Activated CD4-positive, alpha-beta T cell treated with anti-CD3 and anti-CD28 coated beads, Interleukin-2, amount 10 ng/mL, durations not matched to agents 7 days and 5 days (primary cell): ENCODE measurements around the gene LZTR1. TPM values are rescaled to one million over a fixed set of nuclear protein-coding genes. Genes with fewer than 3 reads are reported as not detected.
"Not testable (repeated sequence)": the region's sequence is repeated elsewhere in the genome, so short reads cannot be mapped to it uniquely, and the experiment has no call there.

Source experiments
- CTCF ChIA-PET: fragments of 350-600 bp; sonication (Branson Sonifier 250); formaldehyde crosslinking; loops from one replicate; lab custom pipeline; 2021; ENCODE audit warnings: antibody characterized with exemption; lab: Charles Lee
- POLR2A ChIA-PET: fragments of 350-600 bp; sonication (Branson Sonifier 250); formaldehyde crosslinking; loops from one replicate; lab custom pipeline; 2021; ENCODE audit warnings: antibody characterized with exemption; lab: Charles Lee
- DNase-seq: peaks from one replicate; pipeline ENCODE4 v3.0.0-alpha.2; 2020
- H3K27ac Mint-ChIP-seq: one replicate; pipeline ENCODE4 v1.8.0; 2021; ENCODE audit warnings: mild to moderate bottlenecking, moderate library complexity, mixed read lengths
- H3K27me3 Mint-ChIP-seq: one replicate; pipeline ENCODE4 v1.8.0; 2021; ENCODE audit warnings: mixed read lengths
- H3K36me3 Mint-ChIP-seq: one replicate; pipeline ENCODE4 v1.8.0; 2021; ENCODE audit warnings: low read depth, mixed read lengths
- H3K4me1 Mint-ChIP-seq: one replicate; pipeline ENCODE4 v1.8.0; 2021; ENCODE audit warnings: mixed read lengths
- H3K4me3 Mint-ChIP-seq: one replicate; pipeline ENCODE4 v1.8.0; 2021; ENCODE audit warnings: mild to moderate bottlenecking, moderate library complexity, mixed read lengths
- H3K9me3 Mint-ChIP-seq: one replicate; pipeline ENCODE4 v1.8.0; 2021; ENCODE audit warnings: mixed read lengths
- total RNA-seq, 2 experiments: library from RNA; stranded (reverse); gene quantifications; one replicate each; pipeline ENCODE4 v1.2.3, GENCODE V29; 2021

LZTR1 gene
- total RNA-seq, 2 experiments from 2014 or later = 62.0 to 66.4 TPM

DNA sequence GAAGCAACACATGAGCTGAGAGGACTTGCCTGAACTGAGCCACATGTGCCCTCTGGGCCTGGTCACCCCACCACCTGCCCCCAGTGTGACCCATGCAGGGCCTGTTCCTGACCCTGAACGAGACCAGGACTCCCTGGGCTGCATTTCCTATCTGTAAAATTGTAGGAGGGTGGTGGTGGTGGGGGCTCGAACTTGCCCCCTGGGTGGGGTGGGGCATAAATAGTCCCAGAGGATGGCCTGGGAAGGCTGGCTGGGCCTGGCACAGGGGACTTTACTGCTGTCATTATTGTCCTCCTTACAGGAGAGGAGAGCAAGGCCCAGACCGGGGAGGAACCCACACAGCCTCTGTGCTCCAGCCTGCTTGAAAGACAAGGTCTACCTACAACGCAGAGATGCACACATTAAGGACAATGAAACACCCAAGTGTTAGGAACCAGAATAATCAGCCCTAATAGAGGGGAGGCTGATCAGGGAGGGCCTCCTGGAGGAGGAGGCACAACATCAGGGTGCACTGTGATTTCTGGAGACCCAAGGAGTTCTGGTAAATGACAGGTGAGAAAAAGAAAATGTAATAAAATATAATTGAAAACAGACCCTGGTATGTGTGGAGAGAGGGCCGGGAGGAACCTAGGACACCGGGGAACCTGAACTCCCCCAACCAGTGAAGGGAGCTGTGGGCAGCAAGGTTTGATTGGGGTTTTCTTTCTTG, 17.9 kb upstream of the LZTR1 start:
- ChIA-PET POLR2A (no interaction called here), CTCF (interaction anchor here (2.4 kb wide), 1 partner anchor 9 kb away, joined by 6 read pairs; no protein-coding TSS in a partner anchor)
- H3K36me3 Mint-ChIP-seq = no peaks in the 10 kb centered on the region
- H3K4me3 Mint-ChIP-seq = peak overlapping the region; percentile 51
- peaks cover 30% of the 10 kb centered on the region for H3K27me3 Mint-ChIP-seq
- H3K27ac Mint-ChIP-seq = peak overlapping the region; percentile 25
- DNase-seq = no peak
- H3K4me1 Mint-ChIP-seq = peaks cover 10% of the 10 kb centered on the region
- H3K9me3 Mint-ChIP-seq = no peaks in the 10 kb centered on the region

DNA sequence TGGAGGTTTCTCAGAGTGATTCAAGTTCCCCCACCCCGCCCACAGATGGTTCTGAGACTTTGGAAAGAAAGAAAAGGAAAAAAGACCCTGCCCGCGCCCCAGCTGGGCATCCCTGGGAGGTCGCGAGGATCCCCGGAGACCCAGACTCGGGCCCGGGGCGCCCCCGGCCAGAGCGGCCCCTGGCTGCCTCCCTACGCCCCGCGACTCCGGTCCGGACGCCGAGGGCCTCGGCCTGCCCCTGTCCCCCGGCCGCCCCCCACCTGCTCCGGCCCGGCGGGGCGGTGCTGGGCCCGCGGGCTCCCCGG, 17.3 kb upstream of the LZTR1 start:
- Mint-ChIP-seq H3K36me3 (no peaks in the 10 kb centered on the region), H3K4me3 (peak overlapping the region; percentile 51), H3K27me3 (peaks cover 30% of the 10 kb centered on the region), H3K27ac (peak overlapping the region; percentile 25), H3K4me1 (peaks cover 10% of the 10 kb centered on the region), H3K9me3 (no peaks in the 10 kb centered on the region)
- ChIA-PET POLR2A (no interaction called here), CTCF (interaction anchor here (2.4 kb wide), 1 partner anchor 9 kb away, joined by 6 read pairs; no protein-coding TSS in a partner anchor)
- no peak for DNase-seq

DNA sequence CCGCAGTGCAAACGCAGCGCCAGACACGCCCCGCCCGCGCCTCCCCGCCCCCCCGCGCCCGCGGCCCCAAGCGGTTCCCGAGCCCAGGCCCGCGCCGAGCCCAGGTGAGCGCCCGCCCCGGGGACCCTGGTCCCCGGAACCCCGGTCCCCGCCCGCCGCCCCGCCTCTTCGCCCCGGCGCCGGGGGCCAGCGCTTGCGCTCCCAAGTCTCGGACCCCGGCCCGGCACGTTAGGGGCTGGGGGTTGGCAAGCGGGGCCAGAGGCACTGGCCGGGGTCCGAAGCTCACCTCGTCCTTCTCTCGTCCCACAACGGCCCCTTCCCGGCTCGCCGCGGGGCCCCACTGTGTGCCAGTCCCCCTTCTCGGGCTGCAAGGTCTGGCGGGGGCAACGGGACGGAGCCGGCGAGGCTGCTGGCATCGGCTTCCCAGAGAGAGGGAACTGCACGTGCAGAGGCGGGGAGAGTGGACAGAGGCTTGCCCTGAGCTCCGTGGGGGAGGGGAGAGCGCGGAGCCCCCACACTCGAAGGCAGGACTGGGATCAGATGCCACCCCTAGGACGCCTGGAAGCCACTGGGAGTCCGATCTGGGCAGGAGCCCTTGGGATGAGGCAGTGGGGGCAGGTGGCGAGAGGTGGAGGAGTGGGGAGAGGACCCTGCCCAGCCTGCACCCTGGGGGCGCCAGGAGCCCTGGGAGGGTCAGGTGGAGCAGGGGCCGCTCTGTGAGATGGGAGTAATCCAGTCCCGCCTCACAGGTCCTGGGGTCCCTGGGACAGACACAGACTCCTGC, 16.8 kb upstream of the LZTR1 start:
- ChIA-PET CTCF (interaction anchor here (2.4 kb wide), 1 partner anchor 8 kb away, joined by 6 read pairs; no protein-coding TSS in a partner anchor), POLR2A (no interaction called here)
- Mint-ChIP-seq H3K9me3 (no peaks in the 10 kb centered on the region), H3K27ac (no peak overlapping the region), H3K4me3 (no peak overlapping the region), H3K4me1 (peaks cover 10% of the 10 kb centered on the region), H3K27me3 (peaks cover 26% of the 10 kb centered on the region), H3K36me3 (no peaks in the 10 kb centered on the region)
- DNase-seq = no peak

DNA sequence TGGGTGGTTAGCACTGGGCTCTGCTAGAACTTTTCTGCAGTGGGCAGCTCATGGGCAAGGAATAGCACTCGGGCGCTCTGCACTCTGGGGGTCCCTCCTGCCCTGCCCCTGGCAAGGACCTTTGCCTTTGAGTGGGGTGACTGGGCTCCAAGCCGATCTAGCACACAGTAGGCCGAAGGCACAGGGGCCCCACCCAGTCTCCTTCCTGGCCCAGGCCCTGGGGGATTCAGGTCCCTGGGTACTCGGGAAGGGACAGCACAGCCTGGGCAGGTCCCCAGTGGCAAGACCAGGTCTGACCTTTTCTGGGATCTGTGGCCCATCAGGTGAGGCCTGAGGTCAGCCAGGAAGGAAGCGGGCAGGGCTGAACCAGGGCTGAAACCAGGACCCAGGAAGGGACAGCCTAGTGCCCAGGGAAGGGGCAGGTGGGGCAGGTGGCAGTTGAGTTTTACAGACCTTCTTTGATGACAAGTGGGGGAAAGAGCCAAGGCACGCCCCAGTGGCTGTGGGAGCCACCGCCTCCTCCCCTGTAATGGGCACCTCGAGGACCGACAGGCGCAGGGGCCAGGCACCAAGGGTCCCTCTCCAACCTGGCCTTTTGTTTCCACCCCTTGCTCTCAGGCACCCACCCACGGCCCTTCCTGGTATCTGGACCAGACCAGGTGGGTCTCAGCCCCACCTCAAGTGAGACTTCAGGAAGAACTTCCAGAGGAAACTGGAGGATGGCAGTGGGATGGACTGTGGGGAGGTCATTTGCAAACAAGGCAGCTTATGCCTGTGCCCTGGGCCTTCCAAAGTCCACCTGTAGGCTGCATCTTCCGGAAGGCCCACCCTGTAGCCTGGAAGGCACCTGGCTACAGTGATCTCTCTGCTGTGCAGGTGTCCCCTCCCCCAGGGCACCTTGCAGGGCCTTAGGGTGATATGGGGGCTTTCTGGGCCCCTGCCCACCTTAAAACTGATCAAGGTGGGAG, 15.9 kb upstream of the LZTR1 start:
- CTCF ChIA-PET = interaction anchor here (0.5 to 1.5 kb wide), 2 partner anchors 9 to 106 kb away, joined by 4 read pairs; no protein-coding TSS in a partner anchor
- POLR2A ChIA-PET = no interaction called here
- no peaks in the 10 kb centered on the region for H3K9me3 Mint-ChIP-seq
- no peak overlapping the region for H3K4me3 Mint-ChIP-seq
- peaks cover 21% of the 10 kb centered on the region for H3K27me3 Mint-ChIP-seq
- H3K27ac Mint-ChIP-seq = no peak overlapping the region
- no peak for DNase-seq
- H3K36me3 Mint-ChIP-seq = no peaks in the 10 kb centered on the region
- H3K4me1 Mint-ChIP-seq = peaks cover 10% of the 10 kb centered on the region

DNA sequence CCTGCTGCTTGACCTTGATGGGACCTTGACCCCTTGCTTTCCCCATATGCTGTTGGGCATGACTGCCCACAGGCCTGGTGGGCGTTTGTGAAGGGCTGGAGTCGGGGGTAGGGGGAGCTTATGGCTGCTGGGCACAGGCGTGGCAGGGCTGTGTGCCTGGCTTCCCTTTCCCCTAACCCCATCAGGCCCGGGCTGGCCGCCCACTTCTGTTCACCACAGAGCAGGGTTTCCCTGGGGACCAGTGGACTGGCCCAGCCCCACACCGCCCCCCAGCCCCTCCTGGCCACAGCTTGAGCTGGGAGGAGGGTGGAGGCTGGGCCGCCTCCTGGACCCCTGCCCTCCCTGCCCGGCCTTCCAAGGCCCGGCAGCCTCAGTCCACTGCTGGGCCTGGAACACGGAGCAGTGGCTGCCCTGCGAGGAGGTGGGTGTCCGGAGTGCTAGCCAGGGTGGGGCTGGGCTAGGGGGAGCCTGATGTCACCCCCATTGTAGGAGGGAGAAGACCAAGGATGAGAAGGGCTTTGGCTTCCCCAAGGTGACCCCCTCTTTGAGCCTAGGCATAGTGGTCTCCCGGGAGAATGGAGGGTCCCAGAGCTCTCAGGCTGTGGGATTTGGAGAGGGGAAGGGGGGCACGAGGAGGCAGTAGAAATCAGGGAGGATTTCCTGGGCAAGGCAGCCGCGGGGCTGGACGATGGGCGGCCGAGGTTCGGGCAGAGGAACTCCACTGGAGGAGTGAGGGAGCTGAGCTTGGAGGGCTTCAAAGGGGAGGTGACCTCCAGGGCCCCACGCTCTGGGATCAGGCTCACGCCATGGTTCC, 15.0 kb upstream of the LZTR1 start, which contains the start of gene AIFM3:
Gene AIFM3 (plus strand): TSS at position 373 of the 814 bp plus-strand sequence. CDS start 690 bp downstream, outside the sequence.
- ChIA-PET CTCF (interaction anchor here (1.5 kb wide), 1 partner anchor 9 kb away, joined by 4 read pairs; no protein-coding TSS in a partner anchor), POLR2A (no interaction called here)
- H3K9me3 Mint-ChIP-seq = no peaks in the 10 kb centered on the region
- H3K4me1 Mint-ChIP-seq = peaks cover 6% of the 10 kb centered on the region
- H3K27ac Mint-ChIP-seq = no peak within 1 kb of the TSS
- H3K36me3 Mint-ChIP-seq = no peaks in the 10 kb centered on the region
- no peak for DNase-seq
- no peak within 1 kb of the TSS for H3K4me3 Mint-ChIP-seq
- H3K27me3 Mint-ChIP-seq = peaks cover 19% of the 10 kb centered on the region

DNA sequence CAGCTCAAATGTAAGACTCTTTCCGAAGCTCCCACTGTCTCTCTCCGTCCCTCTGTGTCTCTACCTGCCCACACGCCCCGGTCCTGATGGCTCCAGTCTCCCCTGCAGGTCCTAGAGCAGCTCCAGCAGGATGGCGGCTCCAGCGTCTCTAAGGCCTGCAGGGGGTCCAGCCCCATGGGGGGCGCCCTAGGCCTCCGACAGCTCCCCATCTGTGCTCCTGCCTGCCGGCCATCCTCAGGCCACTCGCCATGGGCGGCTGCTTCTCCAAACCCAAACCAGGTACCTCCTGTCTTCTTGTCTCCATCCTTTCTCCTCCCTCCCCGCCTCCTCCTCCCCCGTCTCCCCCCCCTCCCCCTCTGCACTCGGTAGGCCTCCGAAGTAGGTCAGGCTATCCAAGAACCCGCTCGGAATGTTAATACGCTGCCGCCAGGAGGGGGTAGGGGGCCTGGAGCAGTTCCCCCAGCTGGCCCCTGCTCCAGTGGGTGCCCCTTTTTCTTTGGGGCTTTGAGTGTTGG, 14.3 kb upstream of the LZTR1 start:
- H3K9me3 Mint-ChIP-seq = no peaks in the 10 kb centered on the region
- no peak overlapping the region for H3K27ac Mint-ChIP-seq

DNA sequence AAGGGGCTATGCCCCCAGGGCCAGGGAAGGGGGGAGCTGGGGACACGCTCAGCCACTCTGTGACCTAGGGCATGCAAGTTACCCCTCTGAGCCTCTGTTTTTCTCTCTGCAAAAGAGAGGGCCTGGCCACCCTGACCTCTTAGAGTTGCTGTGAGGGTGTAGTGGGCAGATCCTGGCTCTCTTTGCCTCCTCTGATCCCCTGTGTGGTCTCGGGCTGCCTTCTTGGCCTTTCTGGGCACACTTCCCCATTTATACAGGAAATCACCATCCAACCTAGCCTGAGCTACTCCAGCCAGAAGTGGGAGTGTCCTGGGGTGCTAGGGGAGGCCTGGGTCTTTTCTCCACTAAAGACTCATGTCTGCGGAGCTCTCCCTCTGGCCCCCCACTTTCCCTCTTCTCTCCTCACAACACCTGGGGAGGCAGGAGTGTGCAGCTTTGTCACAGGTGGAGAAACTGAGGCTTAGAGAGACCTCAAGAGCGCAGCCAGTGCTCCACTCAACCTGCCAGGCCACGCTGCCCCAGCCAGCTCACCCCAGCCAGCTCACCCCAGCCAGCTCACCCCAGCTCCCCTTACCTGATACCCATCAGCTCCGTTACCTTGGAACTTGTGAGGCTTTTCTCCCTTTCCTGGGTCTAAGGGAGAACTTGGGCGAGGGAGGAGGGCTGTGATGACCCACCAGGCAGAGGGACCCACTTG, 13.7 kb upstream of the LZTR1 start:
- H3K4me3 Mint-ChIP-seq = no peak overlapping the region
- no peak overlapping the region for H3K27ac Mint-ChIP-seq
- H3K9me3 Mint-ChIP-seq = no peaks in the 10 kb centered on the region
- DNase-seq = no peak
- peaks cover 19% of the 10 kb centered on the region for H3K27me3 Mint-ChIP-seq
- CTCF ChIA-PET = interaction anchor here (0.6 to 1.5 kb wide), 2 partner anchors 11 to 51 kb away, joined by 3 to 4 read pairs; partner anchors contain the start of gene CRKL
- no peaks in the 10 kb centered on the region for H3K36me3 Mint-ChIP-seq
- POLR2A ChIA-PET = no interaction called here
- peaks cover 6% of the 10 kb centered on the region for H3K4me1 Mint-ChIP-seq

More for the DNA sequence above, 14.3 kb upstream of the LZTR1 start:
- no peak for DNase-seq
- Mint-ChIP-seq H3K27me3 (peaks cover 19% of the 10 kb centered on the region), H3K4me1 (peaks cover 6% of the 10 kb centered on the region), H3K36me3 (no peaks in the 10 kb centered on the region), H3K4me3 (no peak overlapping the region)
- CTCF ChIA-PET = interaction anchor here (1.5 kb wide), 1 partner anchor 8 kb away, joined by 4 read pairs; no protein-coding TSS in a partner anchor
- POLR2A ChIA-PET = no interaction called here

DNA sequence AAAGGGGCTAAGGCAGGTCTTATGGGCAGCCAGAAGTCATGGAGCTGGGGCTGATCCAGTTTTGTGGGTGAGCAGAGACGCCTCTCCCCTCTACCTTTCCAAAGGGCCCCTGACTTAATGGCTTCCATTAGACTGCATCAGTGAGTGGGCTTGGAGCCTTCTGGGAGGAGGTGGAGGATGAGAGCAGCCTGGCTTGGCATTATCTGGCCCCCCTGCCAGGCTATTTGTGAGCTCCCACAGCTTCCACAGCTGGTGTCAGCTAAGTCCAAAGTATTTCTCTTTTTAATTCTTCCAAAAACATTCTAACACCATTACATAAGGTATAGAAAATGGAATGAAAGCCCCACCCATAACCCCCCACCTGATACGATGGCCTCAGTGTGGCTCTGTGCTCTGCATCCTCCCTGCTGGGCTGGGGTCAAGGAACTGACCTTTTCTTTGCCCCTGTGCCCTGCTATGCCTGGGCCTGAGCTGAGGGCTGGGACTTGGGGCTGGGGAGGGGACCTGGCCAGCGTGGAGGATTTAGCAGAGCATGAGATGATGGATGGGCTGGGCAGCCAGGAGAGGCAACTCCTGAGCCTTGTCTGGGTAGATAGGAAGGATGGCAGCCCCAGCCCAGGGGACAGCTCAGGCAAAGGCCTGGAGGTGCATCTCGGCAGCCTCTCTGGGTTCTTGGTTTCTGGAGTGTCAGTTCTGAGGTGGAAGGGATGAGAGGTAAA, 11.0 kb upstream of the LZTR1 start:
- H3K36me3 Mint-ChIP-seq = no peaks in the 10 kb centered on the region
- H3K4me1 Mint-ChIP-seq = no peaks in the 10 kb centered on the region
- DNase-seq = no peak
- H3K9me3 Mint-ChIP-seq = no peaks in the 10 kb centered on the region
- no peak overlapping the region for H3K27ac Mint-ChIP-seq
- ChIA-PET CTCF (interaction anchor here (0.6 kb wide), 1 partner anchor 12 kb away, joined by 3 read pairs; no protein-coding TSS in a partner anchor), POLR2A (no interaction called here)
- no peak overlapping the region for H3K4me3 Mint-ChIP-seq
- H3K27me3 Mint-ChIP-seq = no peaks in the 10 kb centered on the region

DNA sequence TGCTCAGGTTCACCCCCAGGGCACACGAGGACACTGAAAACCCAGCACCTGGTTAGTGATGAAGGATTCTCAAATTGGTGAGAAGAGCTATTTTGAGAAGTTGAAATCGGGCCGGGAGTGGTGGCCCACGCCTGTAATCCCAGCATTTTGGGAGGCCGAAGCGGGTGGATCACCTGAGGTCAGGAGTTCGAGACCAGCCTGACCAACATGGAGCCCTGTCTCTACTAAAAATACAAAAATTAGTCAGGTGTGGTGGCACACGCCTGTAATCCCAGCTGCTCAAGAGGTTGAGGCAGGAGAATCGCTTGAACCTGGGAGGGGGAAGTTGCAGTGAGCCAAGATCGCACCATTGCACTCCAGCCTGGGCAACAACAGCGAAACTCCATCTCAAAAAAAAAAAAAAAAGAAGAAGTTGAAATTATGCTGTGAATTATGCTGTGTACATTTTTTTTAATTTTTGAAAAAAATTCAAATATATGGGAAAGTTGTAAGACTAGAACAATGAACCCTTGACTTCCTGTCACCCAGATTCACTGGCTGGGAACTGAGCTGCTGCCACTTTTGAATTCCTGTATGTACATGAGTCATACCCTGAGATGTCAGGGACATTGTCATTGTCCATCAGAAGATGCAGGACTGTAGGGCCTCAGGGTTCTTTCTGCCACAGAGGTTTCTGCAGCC, 9.9 kb upstream of the LZTR1 start:
- POLR2A ChIA-PET, H3K4me1 Mint-ChIP-seq: not testable (repeated sequence)

DNA sequence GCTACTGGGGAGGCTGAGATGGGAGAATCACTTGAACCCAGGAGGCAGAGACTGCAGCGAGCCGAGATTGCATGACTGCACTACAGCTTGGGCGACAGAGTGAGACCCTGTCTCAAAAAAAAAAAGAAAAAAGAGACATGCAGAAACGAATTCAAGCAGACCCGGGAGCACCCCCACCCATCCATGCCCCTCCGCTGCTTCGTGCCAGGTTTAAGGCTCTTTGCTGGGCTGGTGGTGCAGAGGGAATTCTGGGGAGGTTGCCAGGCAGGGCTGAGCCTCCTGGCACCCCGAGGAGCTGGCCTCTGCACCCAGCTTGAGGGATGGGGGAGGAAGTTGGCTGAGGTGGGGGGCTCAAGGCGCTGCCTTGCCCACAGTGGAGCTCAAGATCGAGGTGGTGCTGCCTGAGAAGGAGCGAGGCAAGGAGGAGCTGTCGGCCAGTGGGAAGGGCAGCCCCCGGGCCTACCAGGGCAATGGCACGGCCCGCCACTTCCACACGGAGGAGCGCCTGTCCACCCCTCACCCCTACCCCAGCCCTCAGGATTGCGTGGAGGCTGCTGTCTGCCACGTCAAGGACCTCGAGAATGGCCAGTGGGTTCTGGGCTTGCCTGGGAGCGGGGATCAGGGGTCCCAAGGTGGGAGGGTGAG, 9.0 kb upstream of the LZTR1 start:
- Mint-ChIP-seq H3K9me3 (peaks cover under 1% of the 10 kb centered on the region), H3K27me3 (no peaks in the 10 kb centered on the region), H3K4me1 (no peaks in the 10 kb centered on the region), H3K4me3 (no peak overlapping the region), H3K36me3 (no peaks in the 10 kb centered on the region), H3K27ac (no peak overlapping the region)
- DNase-seq = no peak
- ChIA-PET POLR2A (no interaction called here), CTCF (interaction anchor here (0.9 to 1.6 kb wide), 3 partner anchors 9 to 26 kb away, joined by 3 to 6 read pairs (median 4); no protein-coding TSS in a partner anchor)

More for the DNA sequence above, 9.9 kb upstream of the LZTR1 start:
- not testable (repeated sequence) for H3K4me3 Mint-ChIP-seq, H3K9me3 Mint-ChIP-seq, H3K27me3 Mint-ChIP-seq, H3K27ac Mint-ChIP-seq, DNase-seq, H3K36me3 Mint-ChIP-seq
- CTCF ChIA-PET = interaction anchor here (0.9 kb wide), 1 partner anchor 27 kb away, joined by 3 read pairs; no protein-coding TSS in a partner anchor
